Heart right ventricle (tissue), 16 donors: ENCODE data around the gene XPNPEP2. TPM values are rescaled to one million over a fixed set of nuclear protein-coding genes. Genes with fewer than 3 reads are reported as not detected.

Experiments used
- ATAC-seq, 8 donors: fragments of 200-7000 bp; cut with Tn5 transposase; one replicate each; pipeline ENCODE4 v1.9.1; 2020; ENCODE audit warnings: mild to moderate bottlenecking in 8 of 8, moderate library complexity in 8 of 8, moderate number of reproducible peaks in 1 of 8
- DNase-seq, 2 donors: peaks; one replicate each; pipeline ENCODE4 v3.0.0-alpha.2; 2020
- H3K27ac ChIP-seq, 10 donors: fragments of 200-600 bp; sonication (generic) in 2 of 10; one replicate each; pipeline versions ENCODE4 v1.5.0 to v1.8.0; 2020 to 2022; ENCODE audit warnings: mild to moderate bottlenecking in 3 of 10
- H3K27me3 ChIP-seq, 7 donors: fragments of 200-600 bp; one replicate each; pipeline ENCODE4 v1.8.0; 2021 to 2022; ENCODE audit warnings: mild to moderate bottlenecking in 2 of 7
- H3K36me3 ChIP-seq, 9 donors: fragments of 200-600 bp; sonication (generic) in 1 of 9; one replicate each; pipeline versions ENCODE4 v1.5.0 to v1.8.0; 2020 to 2022; ENCODE audit warnings: mild to moderate bottlenecking in 2 of 9
- H3K4me1 ChIP-seq, 9 donors: fragments of 200-600 bp; sonication (generic) in 1 of 9; one replicate each; pipeline versions ENCODE4 v1.5.0 to v1.8.0; 2020 to 2022; ENCODE audit warnings: mild to moderate bottlenecking in 4 of 9
- H3K4me3 ChIP-seq, 10 donors: fragments of 200-600 bp; sonication (generic) in 2 of 10; one replicate each; pipeline versions ENCODE4 v1.5.0 to v1.8.0; 2020 to 2022; ENCODE audit warnings: mild to moderate bottlenecking in 7 of 10, moderate library complexity in 2 of 10
- H3K9me3 ChIP-seq, 11 donors: fragments of 200-600 bp in 10 of 11; sonication (generic) in 2 of 11; one replicate each; pipeline versions ENCODE4 v1.5.0 to v1.8.0; 2013 to 2022; ENCODE audit warnings: mild to moderate bottlenecking in 2 of 11, control low read depth in 1 of 11, moderate library complexity in 1 of 11
- CTCF ChIP-seq, 9 donors: fragments of 200-600 bp; sonication (generic) in 2 of 9; IDR thresholded peaks; one replicate each; pipeline versions ENCODE4 v1.5.0 to v1.8.0; 2021 to 2022; ENCODE audit warnings: antibody characterized with exemption in 9 of 9, mild to moderate bottlenecking in 5 of 9, moderate library complexity in 1 of 9
- WGBS, 2 donors: extraction: QIAGEN DNeasy Blood & Tissue Kit; methylation state at CpG; one replicate each; pipeline ENCODE4 v1.1.7; 2013; ENCODE audit warnings: inconsistent platforms in 1 of 2; 5-methylcytosine and 5-hydroxymethylcytosine counted together
- intact Hi-C, 10 donors: fragments of 100-400 bp; cut with DNase I; formaldehyde crosslinking; loops; one replicate each; pipeline versions ENCODE4 v1.11.1 to v1.14.2; 2022
- polyA plus RNA-seq, 2 donors: library from polyadenylated mRNA; stranded (reverse); fragments of 200-250 nt; gene quantifications; one replicate each; pipeline ENCODE4 v1.2.3, GENCODE V29; 2013
- total RNA-seq, 10 donors: library from RNA; stranded (reverse); fragmentation: NEBNext Ultra II Directional in 3 of 10; extraction: Animal tissue kit (Norgen Biotek cat#: 25700) in 3 of 10; gene quantifications; one replicate each; pipeline versions ENCODE4 v1.2.1 to v1.2.4, GENCODE V29; 2021 to 2023
- donor health status: Arrhythmogenic right ventricular cardiomyopathy.
- donor health status: ischemic (EF 13 %, LVEDD 7.1; RV severe dilation, severe dysfunction).
- donor health status: healthy with polysubstance abuse.
- donor health status: DM: no; HTN: yes; CAD: no.
- donor health status: DM: no; HTN: no; CAD: no.
- donor health status: ischemic (EF 25% LVEDD 6.9; RV normal size, moderate dysfunction).
- donor health status: ischemic (EF 25% LVEDD 5.7; RV mildly dilated, moderate dysfunction).
- donor health status: healthy.
- donor health status: DM: yes; HTN: yes; CAD: no.
- donor health status: Ischemic cardiomyopathy.
- donor health status: ischemic (EF 35%, LVEDD 5.7; RV mildly dilated, moderate dysfunction).
- donor health status: nonischemic (EF 11% LVEDD 7.7; RV severe dilation, severe dysfunction).
- donor health status: DM: yes; HTN: yes; CAD: no.
- donor health status: PGD.
- donor health status: ischemic (EF 29% LVEDD 5.4; RV normal size, mild dysfunction).
- donor health status: nonischemic (EF 23%, LVEDD 6.1; RV moderate dilation, normal function).

Gene XPNPEP2
- total and polyA plus RNA-seq, 12 donors, result 0.18 to 2.2 (median 0.52) TPM

GRCh38 chrX:129798456-129798855 lies 59.7 kb downstream of the XPNPEP2 start:
- H3K27ac ChIP-seq, result no peak overlapping the region
- H3K36me3 ChIP-seq, result peaks cover 0 to 42% (median 0%) of the 10 kb centered on the region in 9 donors
- no peaks in the 10 kb centered on the region for H3K4me1 ChIP-seq
- WGBS, 2 donors, result 93 to 100% methylated on average over 3 of the region's 3 CpGs
- TF ChIP-seq CTCF (IDR thresholded peaks at IDR 0.05), result no peak
- H3K27me3 ChIP-seq, result no peaks in the 10 kb centered on the region
- ATAC-seq, result no peak
- no peak for DNase-seq
- H3K9me3 ChIP-seq, result no peaks in the 10 kb centered on the region
- no peak overlapping the region for H3K4me3 ChIP-seq
- intact Hi-C loops, result no loop called here

GRCh38 chrX:129798888-129799287 lies 60.1 kb downstream of the XPNPEP2 start:
- peaks cover 0 to 38% (median 0%) of the 10 kb centered on the region in 9 donors for H3K36me3 ChIP-seq
- H3K27me3 ChIP-seq, result no peaks in the 10 kb centered on the region
- no peak overlapping the region for H3K4me3 ChIP-seq
- no peaks in the 10 kb centered on the region for H3K9me3 ChIP-seq
- TF ChIP-seq CTCF (IDR thresholded peaks at IDR 0.05), result no peak
- H3K27ac ChIP-seq, result no peak overlapping the region
- intact Hi-C loops, result no loop called here
- no peaks in the 10 kb centered on the region for H3K4me1 ChIP-seq
- no peak for DNase-seq
- no peak for ATAC-seq
- 87 to 89% methylated on average over 5 of the region's 5 CpGs for WGBS, 2 donors

- no peak overlapping the region for H3K4me3 ChIP-seq
- intact Hi-C loops, result no loop called here
- H3K36me3 ChIP-seq, result peaks cover 0 to 33% (median 0%) of the 10 kb centered on the region in 9 donors
- no peak for DNase-seq
- no peak overlapping the region for H3K27ac ChIP-seq
- ATAC-seq, result no peak
- TF ChIP-seq CTCF (IDR thresholded peaks at IDR 0.05), result no peak
- H3K4me1 ChIP-seq, result no peaks in the 10 kb centered on the region
- no peaks in the 10 kb centered on the region for H3K9me3 ChIP-seq
- WGBS, 2 donors, result 79 to 84% methylated on average over 4 of the region's 4 CpGs
- no peaks in the 10 kb centered on the region for H3K27me3 ChIP-seq
These were observed 61.4 kb downstream of the XPNPEP2 start for GRCh38 chrX:129800186-129800585.

GRCh38 chrX:129802863-129803262 lies 64.1 kb downstream of the XPNPEP2 start:
- ATAC-seq (no peak), DNase-seq (no peak)
- Histone ChIP-seq H3K27ac (no peak overlapping the region), H3K27me3 (no peaks in the 10 kb centered on the region), H3K36me3 (peaks cover 0 to 25% (median 4%) of the 10 kb centered on the region in 9 donors), H3K9me3 (no peaks in the 10 kb centered on the region), H3K4me3 (no peak overlapping the region), H3K4me1 (no peaks in the 10 kb centered on the region)
- intact Hi-C loops, result no loop called here
- WGBS, 2 donors, result 31 to 65% methylated on average over 1 of the region's 1 CpG
- TF ChIP-seq CTCF (IDR thresholded peaks at IDR 0.05), result no peak
